ENCODE measurements around the gene IRF5.
"Not testable (repeated sequence)": the region's sequence is repeated elsewhere in the genome, so short reads cannot be mapped to it uniquely, and the experiment has no call there.

Gene IRF5

GRCh38 chr7:128906766-128907559, 30.8 kb upstream of the IRF5 start:
- DNase-seq = no peak

GRCh38 chr7:128908750-128909624, 28.7 kb upstream of the IRF5 start:
- DNase-seq = no peak

- no peak for DNase-seq
These were observed 27.8 kb upstream of the IRF5 start for GRCh38 chr7:128909625-128910568.

GRCh38 chr7:128910569-128910945, 27.2 kb upstream of the IRF5 start, which contains the start of gene KCP:
TSS of gene KCP (minus strand) at chr7:128910709. CDS start at chr7:128910676, 33 bp downstream.
- no peak for DNase-seq

- no peak for DNase-seq
These were observed 26.2 kb upstream of the IRF5 start for GRCh38 chr7:128911423-128912031.

- no peak for DNase-seq
These were observed 25.4 kb upstream of the IRF5 start for GRCh38 chr7:128912281-128912680.

- not testable (repeated sequence) for DNase-seq
These were observed 24.8 kb upstream of the IRF5 start for GRCh38 chr7:128912709-128913495.

GRCh38 chr7:128913870-128914565, 23.7 kb upstream of the IRF5 start:
- DNase-seq = no peak

- no peak for DNase-seq
These were observed 23.1 kb upstream of the IRF5 start for GRCh38 chr7:128914566-128915151.

GRCh38 chr7:128915271-128915819, 22.4 kb upstream of the IRF5 start:
- DNase-seq = no peak

- DNase-seq = no peak
These were observed 21.7 kb upstream of the IRF5 start for GRCh38 chr7:128915841-128916642.

GRCh38 chr7:128916643-128916915, 21.1 kb upstream of the IRF5 start:
- DNase-seq = no peak

- no peak for DNase-seq
These were observed 20.6 kb upstream of the IRF5 start for GRCh38 chr7:128917122-128917521.

- no peak for DNase-seq
These were observed 19.6 kb upstream of the IRF5 start for GRCh38 chr7:128918016-128918665.

GRCh38 chr7:128919241-128919640, 18.5 kb upstream of the IRF5 start:
- no peak for DNase-seq

- DNase-seq = no peak
These were observed 17.6 kb upstream of the IRF5 start for GRCh38 chr7:128919881-128920799.

- no peak for DNase-seq
These were observed 16.7 kb upstream of the IRF5 start for GRCh38 chr7:128920913-128921582.

Measured in NCI-H774 (cell line).